Activated naive CD4-positive, alpha-beta T cell treated with anti-CD3 and anti-CD28 coated beads, Interleukin-2, amount 10 ng/mL, durations not matched to agents 7 days and 5 days (primary cell): ENCODE results near the gene FAM53B.

Source experiments
- CTCF ChIA-PET: fragments of 350-600 bp; sonication (Branson Sonifier 250); formaldehyde crosslinking; loops from one replicate; lab custom pipeline; 2021; ENCODE audit warnings: antibody characterized with exemption; lab: Charles Lee
- DNase-seq: peaks from one replicate; pipeline ENCODE4 v3.0.0-alpha.2; 2020
- H3K27ac Mint-ChIP-seq: one replicate; pipeline ENCODE4 v1.8.0; 2021; ENCODE audit warnings: mild to moderate bottlenecking, moderate library complexity, mixed read lengths
- H3K27me3 Mint-ChIP-seq: one replicate; pipeline ENCODE4 v1.8.0; 2021; ENCODE audit warnings: mild to moderate bottlenecking, mixed read lengths
- H3K36me3 Mint-ChIP-seq: one replicate; pipeline ENCODE4 v1.8.0; 2021; ENCODE audit warnings: mixed read lengths
- H3K4me1 Mint-ChIP-seq: one replicate; pipeline ENCODE4 v1.8.0; 2021; ENCODE audit warnings: mixed read lengths
- H3K4me3 Mint-ChIP-seq: one replicate; pipeline ENCODE4 v1.8.0; 2021; ENCODE audit warnings: mild to moderate bottlenecking, moderate library complexity, mixed read lengths
- H3K9me3 Mint-ChIP-seq: one replicate; pipeline ENCODE4 v1.8.0; 2021; ENCODE audit warnings: mixed read lengths

FAM53B gene

GRCh38 chr10:124689911-124690498 lies 54.2 kb downstream of the FAM53B start:
- Mint-ChIP-seq H3K36me3 (peaks cover 67% of the 10 kb centered on the region), H3K4me1 (peaks cover 80% of the 10 kb centered on the region), H3K27me3 (no peaks in the 10 kb centered on the region)

GRCh38 chr10:124688889-124689670 lies 55.1 kb downstream of the FAM53B start:
- Mint-ChIP-seq H3K4me3 (no peak overlapping the region), H3K27me3 (no peaks in the 10 kb centered on the region), H3K36me3 (peaks cover 63% of the 10 kb centered on the region), H3K27ac (peak overlapping the region; percentile 84), H3K9me3 (no peaks in the 10 kb centered on the region), H3K4me1 (peaks cover 78% of the 10 kb centered on the region)
- CTCF ChIA-PET: interaction anchor here (0.9 to 3.0 kb wide), 9 partner anchors 9 to 52 kb away, joined by 3 to 24 read pairs (median 4); no protein-coding TSS in a partner anchor
- peak; percentile 48 for DNase-seq

More at GRCh38 chr10:124689911-124690498, 54.2 kb downstream of the FAM53B start:
- no peak for DNase-seq
- no peak overlapping the region for H3K27ac Mint-ChIP-seq
- CTCF ChIA-PET: interaction anchor here (1.2 to 3.0 kb wide), 4 partner anchors 10 to 51 kb away, joined by 4 to 24 read pairs (median 14); no protein-coding TSS in a partner anchor
- no peak overlapping the region for H3K4me3 Mint-ChIP-seq
- no peaks in the 10 kb centered on the region for H3K9me3 Mint-ChIP-seq

GRCh38 chr10:124688386-124688785 lies 55.8 kb downstream of the FAM53B start:
- Mint-ChIP-seq H3K36me3 (peaks cover 60% of the 10 kb centered on the region), H3K4me1 (peaks cover 78% of the 10 kb centered on the region), H3K9me3 (no peaks in the 10 kb centered on the region), H3K27me3 (no peaks in the 10 kb centered on the region), H3K4me3 (no peak overlapping the region), H3K27ac (peak overlapping the region; percentile 72)
- no peak for DNase-seq
- CTCF ChIA-PET: interaction anchor here (0.8 to 3.0 kb wide), 10 partner anchors 8 to 55 kb away, joined by 3 to 24 read pairs (median 6); no protein-coding TSS in a partner anchor

- Mint-ChIP-seq H3K4me3 (no peak overlapping the region), H3K4me1 (peaks cover 72% of the 10 kb centered on the region), H3K27ac (no peak overlapping the region), H3K27me3 (no peaks in the 10 kb centered on the region), H3K36me3 (peaks cover 65% of the 10 kb centered on the region), H3K9me3 (no peaks in the 10 kb centered on the region)
- DNase-seq: no peak
- CTCF ChIA-PET: interaction anchor here (1.1 to 1.7 kb wide), 2 partner anchors 28 to 36 kb away, joined by 3 to 4 read pairs; no protein-coding TSS in a partner anchor
Observed at GRCh38 chr10:124686707-124687376, 57.3 kb downstream of the FAM53B start.

- Mint-ChIP-seq H3K36me3 (peaks cover 69% of the 10 kb centered on the region), H3K4me1 (peaks cover 73% of the 10 kb centered on the region), H3K27ac (peak overlapping the region; percentile 58), H3K27me3 (no peaks in the 10 kb centered on the region), H3K4me3 (no peak overlapping the region), H3K9me3 (no peaks in the 10 kb centered on the region)
- CTCF ChIA-PET: interaction anchor here (1.2 to 1.7 kb wide), 2 partner anchors 32 to 38 kb away, joined by 3 to 4 read pairs; no protein-coding TSS in a partner anchor
- DNase-seq: no peak
Observed at GRCh38 chr10:124685261-124685660, 58.9 kb downstream of the FAM53B start.

- H3K27me3 Mint-ChIP-seq: no peaks in the 10 kb centered on the region
- CTCF ChIA-PET: interaction anchor here (1.3 kb wide), 1 partner anchor 39 kb away, joined by 4 read pairs; no protein-coding TSS in a partner anchor
- no peak overlapping the region for H3K4me3 Mint-ChIP-seq
- peaks cover 66% of the 10 kb centered on the region for H3K36me3 Mint-ChIP-seq
- H3K4me1 Mint-ChIP-seq: peaks cover 73% of the 10 kb centered on the region
- DNase-seq: no peak
- no peak overlapping the region for H3K27ac Mint-ChIP-seq
- H3K9me3 Mint-ChIP-seq: no peaks in the 10 kb centered on the region
Observed at GRCh38 chr10:124683814-124684213, 60.4 kb downstream of the FAM53B start.

GRCh38 chr10:124681626-124682552 lies 62.3 kb downstream of the FAM53B start:
- CTCF ChIA-PET: interaction anchor here (1.9 to 2.4 kb wide), 2 partner anchors 7 to 60 kb away, joined by 6 to 8 read pairs; no protein-coding TSS in a partner anchor

GRCh38 chr10:124681091-124681490 lies 63.1 kb downstream of the FAM53B start:
- H3K4me3 Mint-ChIP-seq: no peak overlapping the region
- H3K4me1 Mint-ChIP-seq: peaks cover 75% of the 10 kb centered on the region
- no peaks in the 10 kb centered on the region for H3K27me3 Mint-ChIP-seq
- H3K9me3 Mint-ChIP-seq: no peaks in the 10 kb centered on the region
- no peak for DNase-seq
- CTCF ChIA-PET: interaction anchor here (1.9 to 2.4 kb wide), 2 partner anchors 8 to 61 kb away, joined by 6 to 8 read pairs; no protein-coding TSS in a partner anchor
- no peak overlapping the region for H3K27ac Mint-ChIP-seq
- peaks cover 65% of the 10 kb centered on the region for H3K36me3 Mint-ChIP-seq

More at GRCh38 chr10:124681626-124682552, 62.3 kb downstream of the FAM53B start:
- DNase-seq: no peak
- H3K9me3 Mint-ChIP-seq: no peaks in the 10 kb centered on the region
- no peak overlapping the region for H3K4me3 Mint-ChIP-seq
- no peak overlapping the region for H3K27ac Mint-ChIP-seq
- H3K4me1 Mint-ChIP-seq: peaks cover 75% of the 10 kb centered on the region
- H3K27me3 Mint-ChIP-seq: no peaks in the 10 kb centered on the region
- peaks cover 65% of the 10 kb centered on the region for H3K36me3 Mint-ChIP-seq

GRCh38 chr10:124680675-124681074 lies 63.5 kb downstream of the FAM53B start:
- no peak overlapping the region for H3K27ac Mint-ChIP-seq
- H3K36me3 Mint-ChIP-seq: peaks cover 65% of the 10 kb centered on the region
- CTCF ChIA-PET: interaction anchor here (1.9 to 2.4 kb wide), 2 partner anchors 8 to 61 kb away, joined by 6 to 8 read pairs; no protein-coding TSS in a partner anchor

GRCh38 chr10:124679401-124679800 lies 64.8 kb downstream of the FAM53B start:
- peaks cover 66% of the 10 kb centered on the region for H3K36me3 Mint-ChIP-seq
- DNase-seq: no peak
- no peak overlapping the region for H3K4me3 Mint-ChIP-seq
- H3K9me3 Mint-ChIP-seq: no peaks in the 10 kb centered on the region
- H3K27ac Mint-ChIP-seq: peak overlapping the region; percentile 91
- peaks cover 72% of the 10 kb centered on the region for H3K4me1 Mint-ChIP-seq
- CTCF ChIA-PET: interaction anchor here (1.9 to 2.4 kb wide), 2 partner anchors 10 to 62 kb away, joined by 7 to 8 read pairs; no protein-coding TSS in a partner anchor
- H3K27me3 Mint-ChIP-seq: no peaks in the 10 kb centered on the region

More at GRCh38 chr10:124680675-124681074, 63.5 kb downstream of the FAM53B start:
- Mint-ChIP-seq H3K27me3 (no peaks in the 10 kb centered on the region), H3K9me3 (no peaks in the 10 kb centered on the region), H3K4me1 (peaks cover 75% of the 10 kb centered on the region), H3K4me3 (no peak overlapping the region)
- no peak for DNase-seq

GRCh38 chr10:124678557-124679240 lies 65.5 kb downstream of the FAM53B start:
- Mint-ChIP-seq H3K4me1 (peaks cover 70% of the 10 kb centered on the region), H3K9me3 (no peaks in the 10 kb centered on the region), H3K27me3 (no peaks in the 10 kb centered on the region), H3K36me3 (peaks cover 62% of the 10 kb centered on the region), H3K27ac (peak overlapping the region; percentile 91), H3K4me3 (peak overlapping the region; percentile 55)
- CTCF ChIA-PET: interaction anchor here (0.6 to 1.9 kb wide), 3 partner anchors 10 to 63 kb away, joined by 3 to 7 read pairs (median 3); no protein-coding TSS in a partner anchor
- peak; percentile 71 for DNase-seq
